Endothelial cell of umbilical vein (primary cell): ENCODE data around the gene ORM2. TPM values are rescaled to one million over a fixed set of nuclear protein-coding genes. Genes with fewer than 3 reads are reported as not detected.

Experiments
- BruUV-seq: library from RNA; stranded (reverse); fragments of 400-500 nt; replicated peaks from 2 replicates; lab custom pipeline; 2021; lab: Mats Ljungman, UMichigan
- CTCF ChIA-PET: fragments of 300-600, 350-600 bp; sonication (Branson Sonifier 250); formaldehyde crosslinking; loops from one replicate; lab custom pipeline; 2021; ENCODE audit warnings: antibody characterized with exemption, inconsistent platforms; lab: Charles Lee
- POLR2A ChIA-PET: fragments of 300-600, 350-600 bp; sonication (Branson Sonifier 250); formaldehyde crosslinking; loops from one replicate; lab custom pipeline; 2021; ENCODE audit warnings: antibody characterized with exemption, inconsistent platforms; lab: Charles Lee
- DNase-seq: peaks from one replicate; pipeline ENCODE4 v3.0.0-alpha.2; 2011; ENCODE audit warnings: low read depth, low spot score
- FAIRE-seq: peaks from 2 replicates; lab custom pipeline; 2011; peaks lifted over from hg19 to GRCh38; lab: Jason Lieb, UNC
- H2AFZ ChIP-seq: 2 replicates; pipeline ENCODE4 v1.6.0; 2012; ENCODE audit warnings: low read depth, low read length, control low read depth, inconsistent platforms
- H3K27ac ChIP-seq: 2 replicates; pipeline ENCODE4 v1.5.1; 2011; ENCODE audit warnings: low read depth, mild to moderate bottlenecking, control low read depth, low read length, moderate library complexity; ENCODE audit not compliant: insufficient read depth
- H3K27me3 ChIP-seq, 2 experiments: 2 replicates each; pipeline versions ENCODE4 v1.6.0 to v1.6.1; 2011; ENCODE audit warnings: low read length in 2 of 2, mixed read lengths in 1 of 2; ENCODE audit not compliant: control insufficient read depth in 2 of 2, insufficient read depth in 2 of 2
- H3K36me3 ChIP-seq, 2 experiments: 2 replicates in 1 of 2; 3 replicates in 1 of 2; pipeline ENCODE4 v1.5.1; 2011; ENCODE audit warnings: low read length in 2 of 2, mild to moderate bottlenecking in 1 of 2, moderate library complexity in 1 of 2; ENCODE audit not compliant: control insufficient read depth in 2 of 2, insufficient read depth in 2 of 2; ENCODE audit errors: extremely low read depth in 1 of 2
- H3K4me1 ChIP-seq: 3 replicates; pipeline ENCODE4 v1.5.1; 2011; ENCODE audit warnings: mild to moderate bottlenecking, low read length; ENCODE audit not compliant: control insufficient read depth, insufficient read depth; ENCODE audit errors: extremely low read depth
- H3K4me2 ChIP-seq: 2 replicates; pipeline ENCODE4 v1.6.1; 2011; ENCODE audit warnings: low read length, control low read depth, mixed read lengths; ENCODE audit not compliant: insufficient read depth
- H3K4me3 ChIP-seq, 3 experiments: fragments of 200-600 bp in 1 of 3; sonication (generic), shearing (Covaris generic) in 1 of 3; replicated peaks in 1 of 3; 2 replicates each; pipeline ENCODE4 v1.5.1; 2011 to 2016; ENCODE audit warnings: control low read depth in 3 of 3, low read length in 3 of 3, mild to moderate bottlenecking in 2 of 3, inconsistent platforms in 1 of 3, low read depth in 1 of 3, moderate library complexity in 1 of 3; ENCODE audit not compliant: insufficient read depth in 1 of 3
- H3K79me2 ChIP-seq: 2 replicates; pipeline ENCODE4 v1.6.0; 2012; ENCODE audit warnings: low read length, inconsistent platforms; ENCODE audit not compliant: control insufficient read depth, insufficient read depth
- H3K9ac ChIP-seq: replicated peaks from 2 replicates; pipeline ENCODE3; 2011; ENCODE audit warnings: low read length, control low read depth; ENCODE audit not compliant: insufficient read depth; ENCODE audit errors: extremely low read depth
- H3K9me1 ChIP-seq: replicated peaks from 3 replicates; pipeline ENCODE4 v1.6.0; 2011; ENCODE audit warnings: mild to moderate bottlenecking, low read length; ENCODE audit not compliant: control insufficient read depth, insufficient read depth; ENCODE audit errors: extremely low read depth
- H3K9me3 ChIP-seq: replicated peaks from 2 replicates; pipeline ENCODE4 v1.5.1; 2012; ENCODE audit warnings: low read length, inconsistent platforms; ENCODE audit not compliant: control insufficient read depth, insufficient read depth
- H4K20me1 ChIP-seq: replicated peaks from 2 replicates; pipeline ENCODE3; 2011; ENCODE audit warnings: mild to moderate bottlenecking, low read length; ENCODE audit not compliant: control insufficient read depth, insufficient read depth; ENCODE audit errors: extremely low read depth
- EZH2 ChIP-seq: IDR thresholded peaks from 2 replicates; pipeline ENCODE4 v1.6.1; 2012; ENCODE audit warnings: borderline replicate concordance, low read depth, mild to moderate bottlenecking, moderate library complexity, low read length, inconsistent platforms; ENCODE audit not compliant: severe bottlenecking
- FOS ChIP-seq: IDR thresholded peaks from 2 replicates; pipeline ENCODE4 v1.6.1; 2011; ENCODE audit warnings: mild to moderate bottlenecking, low read length, moderate library complexity, borderline replicate concordance; ENCODE audit not compliant: insufficient read depth
- GATA2 ChIP-seq: IDR thresholded peaks from 2 replicates; pipeline ENCODE4 v1.7.0; 2011; ENCODE audit warnings: low read depth, mild to moderate bottlenecking, moderate library complexity, mixed read lengths, low read length; ENCODE audit not compliant: insufficient read length, insufficient read depth
- JUN ChIP-seq: IDR thresholded peaks from 2 replicates; pipeline ENCODE4 v1.6.1; 2011; ENCODE audit warnings: borderline replicate concordance, low read depth; ENCODE audit not compliant: insufficient read length, insufficient read depth
- MYC ChIP-seq: IDR thresholded peaks from one replicate; pipeline ENCODE4 v1.6.1; 2011; ENCODE audit warnings: mild to moderate bottlenecking, low read depth, low read length
- POLR2A ChIP-seq: IDR thresholded peaks from 2 replicates; pipeline ENCODE4 v1.6.1; 2012; ENCODE audit warnings: low read depth, mild to moderate bottlenecking, control low read depth, low read length
- POLR2AphosphoS5 ChIP-seq: IDR thresholded peaks from 2 replicates; pipeline ENCODE4 v1.6.1; 2012; ENCODE audit warnings: low read depth, mild to moderate bottlenecking, control low read depth, low read length, moderate library complexity; ENCODE audit not compliant: insufficient read depth
- dilution Hi-C: fragments of 300-500 bp; cut with MboI; formaldehyde crosslinking; loops from one replicate; pipeline ENCODE4 v1.15.0; 2019; ENCODE audit warnings: low sequenced_read_pairs; ENCODE audit not compliant: extremely low pct_ligation_motif_present
- intact Hi-C: fragments of 100-400 bp; cut with micrococcal nuclease; formaldehyde crosslinking; loops from one replicate; pipeline ENCODE4 v1.10.0; 2022
- polyA plus RNA-seq, 4 experiments: library from polyadenylated mRNA; depleted of rRNA in 3 of 4; stranded (reverse) in 3 of 4; unstranded in 1 of 4; fragments of >200 nt; gene quantifications; 2 replicates each; pipeline versions ENCODE4 v1.2.1 to v1.2.3, GENCODE V29; 2011 to 2012; ENCODE audit warnings: missing spikeins in 1 of 4
- total RNA-seq: library from RNA; stranded (reverse); gene quantifications from 2 replicates; pipeline ENCODE4 v1.2.3, GENCODE V29; 2021
- TF ChIP-seq, protein P1 (sequence below), 2 donors: IDR thresholded peaks; 1 replicate in 1 of 2; 2 replicates in 1 of 2; pipeline ENCODE4 v1.5.1; 2011; ENCODE audit warnings: low read length in 2 of 2, mild to moderate bottlenecking in 2 of 2, moderate library complexity in 2 of 2, control low read depth in 1 of 2, inconsistent platforms in 1 of 2, low read depth in 1 of 2; ENCODE audit not compliant: insufficient read depth in 1 of 2; ENCODE audit errors: extremely low read depth in 1 of 2
- TF ChIP-seq, protein P2 (sequence below): IDR thresholded peaks from 2 replicates; pipeline ENCODE4 v1.6.1; 2011; ENCODE audit not compliant: insufficient read depth, insufficient read length

Gene ORM2
- total and polyA plus RNA-seq, 2 donors (not counting 3 experiments of a cell fraction or from before 2014, with no cell fraction given) = not detected

DNA sequence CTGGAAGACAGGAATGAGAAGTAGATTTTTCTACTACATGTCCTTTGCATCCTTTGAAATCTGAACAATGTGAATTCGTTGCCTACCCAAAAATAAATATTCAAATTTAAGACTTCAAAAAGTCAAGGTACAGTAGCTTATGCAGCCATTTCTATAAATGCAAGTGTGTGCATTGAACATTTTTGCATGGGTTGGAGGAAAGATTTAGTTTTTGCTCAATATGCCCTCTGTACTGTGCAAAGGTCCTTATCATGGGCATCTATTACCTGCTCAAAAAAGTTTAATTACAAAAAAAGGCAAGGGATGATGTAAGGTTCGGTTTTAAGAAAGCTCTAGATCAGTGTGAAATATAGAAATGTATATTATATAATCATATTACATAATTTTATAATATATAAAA lies 35.5 kb downstream of the ORM2 start:
- FAIRE-seq (no peak), DNase-seq (no peak)
- ChIA-PET POLR2A (no interaction called here), CTCF (no interaction called here)
- Histone ChIP-seq H3K4me3 (no peak overlapping the region), H4K20me1 (no peaks in the 10 kb centered on the region), H3K4me2 (no peak overlapping the region), H3K27ac (no peak overlapping the region), H3K4me1 (no peaks in the 10 kb centered on the region), H3K9me3 (no peaks in the 10 kb centered on the region), H3K9ac (no peak overlapping the region), H3K36me3 (peaks cover 6 to 34% of the 10 kb centered on the region in 2 experiments), H3K79me2 (no peaks in the 10 kb centered on the region), H2AFZ (no peak overlapping the region), H3K27me3 (no peaks in the 10 kb centered on the region), H3K9me1 (no peaks in the 10 kb centered on the region)
- dilution Hi-C loops = no loop called here
- intact Hi-C loops = no loop called here
- BruUV-seq = no TSS peak
- TF ChIP-seq, protein P1, sequence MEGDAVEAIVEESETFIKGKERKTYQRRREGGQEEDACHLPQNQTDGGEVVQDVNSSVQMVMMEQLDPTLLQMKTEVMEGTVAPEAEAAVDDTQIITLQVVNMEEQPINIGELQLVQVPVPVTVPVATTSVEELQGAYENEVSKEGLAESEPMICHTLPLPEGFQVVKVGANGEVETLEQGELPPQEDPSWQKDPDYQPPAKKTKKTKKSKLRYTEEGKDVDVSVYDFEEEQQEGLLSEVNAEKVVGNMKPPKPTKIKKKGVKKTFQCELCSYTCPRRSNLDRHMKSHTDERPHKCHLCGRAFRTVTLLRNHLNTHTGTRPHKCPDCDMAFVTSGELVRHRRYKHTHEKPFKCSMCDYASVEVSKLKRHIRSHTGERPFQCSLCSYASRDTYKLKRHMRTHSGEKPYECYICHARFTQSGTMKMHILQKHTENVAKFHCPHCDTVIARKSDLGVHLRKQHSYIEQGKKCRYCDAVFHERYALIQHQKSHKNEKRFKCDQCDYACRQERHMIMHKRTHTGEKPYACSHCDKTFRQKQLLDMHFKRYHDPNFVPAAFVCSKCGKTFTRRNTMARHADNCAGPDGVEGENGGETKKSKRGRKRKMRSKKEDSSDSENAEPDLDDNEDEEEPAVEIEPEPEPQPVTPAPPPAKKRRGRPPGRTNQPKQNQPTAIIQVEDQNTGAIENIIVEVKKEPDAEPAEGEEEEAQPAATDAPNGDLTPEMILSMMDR (IDR thresholded peaks at IDR 0.05; ENCODE audit: extremely low read depth in 1 of 2, insufficient read depth in 1 of 2, low read depth in 1 of 2, low read length in 2 of 2) = no peak
- no peak for TF ChIP-seq EZH2
- no peak for TF ChIP-seq JUN
- TF ChIP-seq, protein P2, sequence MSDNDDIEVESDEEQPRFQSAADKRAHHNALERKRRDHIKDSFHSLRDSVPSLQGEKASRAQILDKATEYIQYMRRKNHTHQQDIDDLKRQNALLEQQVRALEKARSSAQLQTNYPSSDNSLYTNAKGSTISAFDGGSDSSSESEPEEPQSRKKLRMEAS = no peak
- no peak for TF ChIP-seq POLR2AphosphoS5
- no peak for TF ChIP-seq POLR2A
- TF ChIP-seq GATA2 = no peak
- TF ChIP-seq MYC = no peak
- no peak for TF ChIP-seq FOS
